HG03457 (cell line): ENCODE measurements around the gene ZNF568.

Source experiments
- ATAC-seq: cut with Tn5 transposase; IDR thresholded peaks from one replicate; pipeline ENCODE4 v1.9.1; 2021; ENCODE audit warnings: moderate number of reproducible peaks; ENCODE audit not compliant: unreplicated experiment

The ZNF568 gene

DNA sequence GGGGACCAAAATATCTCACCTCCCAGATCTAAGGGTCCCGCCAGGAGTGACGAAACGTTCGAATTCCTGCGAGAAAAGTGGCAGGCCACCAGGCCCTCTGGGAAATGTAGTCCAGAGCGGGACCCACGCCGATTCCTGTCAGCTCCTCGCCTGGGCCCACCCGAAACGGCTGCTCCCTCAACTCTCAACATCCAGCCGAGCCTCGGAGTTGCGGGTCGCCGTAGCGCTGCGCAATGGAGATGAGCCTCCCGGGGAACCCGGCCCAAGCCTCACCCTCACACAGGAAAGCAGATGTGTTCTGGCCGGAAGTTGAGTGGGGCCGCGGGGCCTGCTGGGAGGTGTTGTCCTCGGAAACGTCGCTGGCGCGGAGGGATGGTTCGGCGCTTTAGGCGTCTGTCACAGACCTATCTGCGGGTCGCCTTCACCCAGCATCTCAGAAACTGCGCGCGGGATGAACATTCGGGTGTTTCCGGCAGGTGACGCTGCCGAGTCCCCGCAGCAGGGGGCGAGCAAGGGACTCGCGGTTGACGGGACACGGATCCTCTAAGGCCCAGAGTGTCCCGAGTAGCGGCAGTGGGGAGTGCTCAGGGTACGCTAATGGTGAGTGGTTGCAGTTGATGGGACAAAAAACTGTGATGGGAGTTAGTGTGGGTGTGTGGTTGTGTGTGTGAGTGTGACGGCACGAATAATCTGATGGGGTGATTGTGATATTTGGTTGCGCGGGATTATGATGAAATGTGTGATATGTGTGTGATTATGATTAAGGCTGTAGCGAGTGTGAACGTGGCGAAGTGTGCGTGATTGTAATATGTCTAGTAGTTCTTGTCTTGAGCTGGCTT is at the start of gene ZNF568, which contains the start of gene ZNF829:
Gene ZNF568 (plus strand): TSS at position 341 of the 839 bp plus-strand sequence. CDS start 6,439 bp downstream, outside the sequence.
Gene ZNF829 (minus strand): TSS at position 300 of the 839 bp plus-strand sequence. CDS start 1,124 bp downstream, outside the sequence.
- peak; percentile 82 for ATAC-seq

GRCh38 chr19:36876993-36877938 is 38.9 kb upstream of the ZNF568 start:
- ATAC-seq: no peak

DNA sequence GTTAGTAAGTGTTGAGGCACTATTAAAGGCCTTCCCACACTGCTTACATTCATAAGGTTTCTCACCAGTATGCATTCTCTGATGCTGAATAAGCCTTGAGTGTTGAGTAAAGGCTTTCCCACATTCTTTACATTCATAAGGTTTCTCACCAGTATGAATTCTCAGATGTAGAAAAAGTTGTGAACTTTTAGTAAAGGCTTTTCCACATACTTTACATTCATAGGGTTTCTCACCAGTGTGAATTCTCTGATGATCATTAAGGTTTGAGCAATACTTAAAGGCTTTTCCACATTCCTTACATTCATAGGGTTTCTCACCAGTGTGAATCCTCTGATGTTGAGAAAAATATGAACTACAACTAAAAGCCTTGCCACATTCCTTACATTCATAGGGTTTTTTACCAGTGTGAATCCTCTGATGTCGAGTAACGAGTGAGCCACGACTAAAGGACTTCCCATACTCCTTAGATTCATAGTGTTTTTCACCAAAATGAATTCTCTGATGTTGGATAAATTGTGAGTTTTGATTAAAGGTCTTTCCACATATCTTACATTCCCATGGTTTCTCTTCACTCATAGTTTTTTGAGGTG is 24.3 kb upstream of the ZNF568 start:
- no peak for ATAC-seq

DNA sequence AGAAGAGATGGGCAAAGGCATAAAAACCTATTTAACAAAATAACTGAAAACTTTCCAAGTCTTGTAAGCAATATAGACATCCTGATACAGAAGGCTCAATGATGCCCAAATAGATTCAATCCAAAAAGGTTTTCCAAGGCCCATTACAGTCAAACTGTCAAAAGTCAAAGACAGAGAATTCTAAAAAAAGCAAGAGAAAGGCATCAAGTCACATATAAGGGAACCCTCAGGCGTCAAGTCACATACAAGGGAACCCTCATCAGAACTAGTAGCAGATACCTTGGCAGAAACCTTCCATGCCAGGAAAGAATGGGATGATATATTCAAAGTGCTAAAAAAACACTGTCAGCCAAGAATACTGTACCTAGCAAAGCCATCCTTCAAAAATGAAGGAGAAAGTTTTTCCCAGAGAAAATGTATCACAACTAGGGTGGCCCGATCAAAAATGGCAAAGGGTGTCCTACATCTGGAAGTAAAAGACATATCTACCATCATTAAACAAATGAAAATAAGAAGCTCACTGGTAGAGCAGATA is 21.2 kb upstream of the ZNF568 start:
- ATAC-seq: no peak

DNA sequence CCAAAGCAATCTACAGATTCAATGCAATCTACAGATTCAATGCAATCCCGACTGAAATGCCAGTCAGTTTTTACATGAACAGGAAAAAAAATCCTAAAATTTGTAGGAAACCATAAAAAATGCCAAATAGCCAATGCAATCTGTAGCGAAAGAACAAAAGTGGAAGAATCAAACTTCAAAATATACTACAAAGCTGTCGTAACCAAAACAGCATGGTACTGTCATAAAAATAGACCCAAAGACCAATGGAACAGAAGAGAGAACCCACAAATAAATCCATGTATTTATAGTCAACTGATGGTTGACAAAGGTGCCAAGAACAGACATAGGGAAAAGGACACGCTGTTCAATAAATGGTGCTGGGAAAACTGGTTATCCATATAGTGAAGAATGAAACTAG is 17.7 kb upstream of the ZNF568 start:
- no peak for ATAC-seq

DNA sequence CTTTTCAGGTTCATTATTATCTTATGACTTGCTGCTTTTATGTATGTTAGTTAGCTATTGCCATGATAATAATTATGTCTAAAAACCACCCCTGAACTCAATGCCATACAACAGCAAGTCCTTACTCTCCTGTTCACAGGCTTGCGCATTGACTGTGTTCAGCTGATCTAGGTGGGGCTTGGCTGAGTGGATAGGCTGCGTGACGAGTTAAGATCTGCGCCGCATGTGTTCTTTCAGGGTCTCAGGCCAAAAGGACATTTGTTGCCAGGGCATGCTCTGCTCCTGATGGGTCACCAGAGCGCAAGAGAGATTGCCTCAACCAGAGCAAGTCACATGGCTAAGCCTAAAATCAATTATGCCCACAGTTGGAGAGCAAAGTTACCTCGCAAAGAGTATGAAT is 859 bp downstream of the ZNF568 start:
- ATAC-seq: no peak

DNA sequence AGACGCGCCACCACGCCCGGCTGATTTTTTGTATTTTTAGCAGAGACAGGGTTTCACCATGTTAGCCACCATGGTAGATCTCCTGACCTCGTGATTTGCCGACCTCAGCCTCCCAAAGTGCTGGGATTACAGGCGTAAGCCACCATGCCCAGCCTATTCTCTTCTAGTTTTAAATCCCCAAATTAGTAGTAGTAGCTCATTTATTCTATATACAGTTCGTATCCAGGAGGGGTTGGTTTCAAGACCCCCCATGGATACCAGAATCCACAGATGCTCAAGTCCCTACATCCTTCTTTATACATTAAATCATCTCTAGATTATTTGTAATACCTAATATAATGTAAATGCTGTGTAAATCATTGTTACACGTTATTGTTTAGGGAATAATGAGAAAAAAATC is 2.0 kb downstream of the ZNF568 start:
- ATAC-seq: no peak

DNA sequence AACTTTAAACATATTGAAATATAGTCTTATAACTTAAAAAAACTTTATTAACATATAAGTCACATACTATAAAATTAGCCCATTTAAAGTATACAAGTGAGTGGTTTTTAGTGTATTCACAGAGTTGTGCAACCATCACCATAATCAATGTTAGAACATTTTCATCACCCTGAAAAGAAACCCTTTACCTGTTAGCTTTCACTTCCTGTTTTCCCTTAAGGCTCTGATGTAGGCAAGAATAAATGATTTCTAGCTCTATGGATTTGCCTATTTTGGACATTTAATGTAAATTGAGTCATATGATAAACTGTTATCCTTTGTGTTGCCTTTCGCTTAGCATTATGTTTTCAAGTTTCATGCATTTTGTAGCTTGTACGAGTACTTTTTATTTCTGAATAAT is 15.6 kb downstream of the ZNF568 start:
- ATAC-seq: no peak

DNA sequence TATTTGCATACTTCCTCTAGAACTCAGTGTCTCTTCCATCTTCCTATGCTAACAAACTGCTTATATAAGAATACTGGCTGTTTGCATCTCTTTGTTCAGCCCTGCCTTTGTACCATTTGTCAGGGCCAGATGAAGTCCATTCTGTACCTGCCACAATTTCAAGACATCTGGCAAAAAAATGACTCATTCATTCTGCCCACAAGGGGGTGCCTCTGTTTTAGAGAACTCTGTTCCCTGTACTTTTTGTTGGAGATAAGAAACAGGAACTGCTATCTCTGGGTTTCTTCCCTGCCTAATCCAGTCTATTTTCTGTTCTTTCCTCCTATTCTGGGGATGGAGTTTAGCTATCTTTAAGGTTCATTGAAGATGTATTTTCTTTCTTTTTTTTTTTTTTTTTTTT is 23.0 kb downstream of the ZNF568 start:
- no peak for ATAC-seq

- no peak for ATAC-seq
Measured at GRCh38 chr19:36950335-36951119, 34.4 kb downstream of the ZNF568 start.

DNA sequence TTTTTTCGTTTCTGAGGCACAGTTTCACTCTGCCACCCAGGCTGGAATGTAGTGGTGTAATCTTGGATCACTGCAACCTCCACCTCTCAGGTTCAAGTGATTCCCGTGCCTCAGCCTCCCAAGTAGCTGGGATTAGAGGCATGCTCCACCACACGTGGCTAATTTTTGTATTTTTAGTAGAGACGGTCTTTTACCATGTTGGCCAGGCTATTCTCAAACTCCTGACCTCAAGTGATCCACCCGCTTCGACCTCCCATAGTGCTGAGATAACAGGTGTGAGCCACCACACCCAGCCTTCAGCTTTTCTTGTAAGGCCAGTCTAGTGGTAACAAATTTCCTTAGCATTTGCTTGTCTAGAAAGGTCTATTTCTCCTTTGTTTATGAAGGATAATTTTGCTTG is 46.2 kb downstream of the ZNF568 start:
- no peak for ATAC-seq

- ATAC-seq: no peak
Measured at GRCh38 chr19:36963280-36963679, 47.1 kb downstream of the ZNF568 start.

DNA sequence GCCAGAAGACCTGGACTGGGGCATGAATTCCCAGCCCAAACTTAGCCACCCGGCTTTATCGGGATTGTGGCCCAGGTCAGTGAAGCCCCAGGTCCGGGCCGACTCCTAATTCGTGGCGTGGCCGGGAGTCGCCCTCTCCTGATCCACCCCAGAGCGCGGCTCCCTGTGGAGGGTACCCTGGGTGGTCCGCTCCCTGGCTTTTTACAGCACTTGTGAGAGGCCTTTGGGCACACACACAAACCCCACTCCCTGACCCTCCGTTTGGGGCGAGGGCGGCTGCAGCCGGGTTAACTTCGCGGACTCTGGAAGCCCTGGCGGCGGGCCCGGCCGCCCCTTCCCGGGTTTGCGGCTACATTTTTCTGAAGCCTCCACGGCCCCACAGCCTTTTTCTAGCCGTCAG is 56.4 kb downstream of the ZNF568 start:
- no peak for ATAC-seq

DNA sequence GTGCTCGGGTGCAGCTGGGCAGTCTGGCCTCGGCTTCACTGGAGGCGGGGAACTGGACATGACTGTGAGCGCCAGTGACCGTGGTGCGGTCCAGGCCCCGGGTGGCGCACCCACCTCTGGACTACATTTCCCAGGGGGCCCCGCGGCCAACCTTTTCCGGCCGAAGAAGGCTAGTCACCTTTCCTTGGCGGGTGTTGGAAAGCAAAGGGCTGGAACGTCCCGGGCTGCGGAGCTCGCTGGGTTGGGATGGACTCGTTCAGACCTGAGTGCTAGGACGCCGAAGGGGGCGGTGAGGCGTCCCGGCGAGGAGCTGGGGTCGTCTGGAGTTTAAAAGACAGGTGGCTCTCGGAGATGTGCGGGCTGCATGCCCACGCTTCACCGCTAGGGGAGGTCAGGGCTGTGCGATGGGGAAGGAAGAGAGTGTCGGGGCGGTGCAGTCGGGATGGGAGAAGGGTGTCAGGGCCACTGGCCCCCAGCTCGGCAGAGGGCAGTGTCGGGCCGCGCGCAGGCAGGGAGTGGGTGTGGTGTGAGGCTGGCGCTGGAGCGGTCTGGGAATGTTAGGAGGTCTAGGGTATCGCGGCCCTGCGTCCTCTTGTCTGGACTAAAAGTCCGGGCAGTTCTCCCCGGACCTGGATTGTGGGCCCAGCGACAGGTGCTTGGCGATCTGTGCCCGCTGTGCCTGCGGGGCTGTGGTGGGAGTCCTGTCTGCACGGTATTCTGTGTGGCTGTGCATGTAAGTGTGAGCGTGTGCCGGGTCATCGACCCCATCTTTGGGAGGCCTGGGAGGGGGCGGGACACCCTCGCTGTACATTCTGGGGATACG is 57.1 kb downstream of the ZNF568 start:
- ATAC-seq: no peak

DNA sequence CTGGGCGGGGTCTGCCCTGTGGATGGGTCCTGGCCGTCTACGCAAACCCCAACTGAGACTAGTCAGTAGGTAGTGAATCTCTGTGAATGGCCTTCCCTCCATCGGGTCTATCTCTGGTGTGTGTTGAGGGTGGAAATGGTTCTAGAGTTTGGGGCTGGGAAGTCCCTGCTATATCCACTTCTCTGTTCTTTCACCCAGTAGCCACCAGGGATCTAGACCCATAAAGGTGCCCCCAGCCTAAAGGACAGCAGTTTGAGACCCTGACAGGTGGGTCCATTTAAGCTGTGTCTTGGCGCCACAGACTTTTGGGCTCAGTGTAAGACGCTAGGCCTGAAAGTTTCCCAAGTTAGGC is 57.7 kb downstream of the ZNF568 start:
- no peak for ATAC-seq

- no peak for ATAC-seq
Measured at GRCh38 chr19:36986131-36986530, 70.0 kb downstream of the ZNF568 start.

DNA sequence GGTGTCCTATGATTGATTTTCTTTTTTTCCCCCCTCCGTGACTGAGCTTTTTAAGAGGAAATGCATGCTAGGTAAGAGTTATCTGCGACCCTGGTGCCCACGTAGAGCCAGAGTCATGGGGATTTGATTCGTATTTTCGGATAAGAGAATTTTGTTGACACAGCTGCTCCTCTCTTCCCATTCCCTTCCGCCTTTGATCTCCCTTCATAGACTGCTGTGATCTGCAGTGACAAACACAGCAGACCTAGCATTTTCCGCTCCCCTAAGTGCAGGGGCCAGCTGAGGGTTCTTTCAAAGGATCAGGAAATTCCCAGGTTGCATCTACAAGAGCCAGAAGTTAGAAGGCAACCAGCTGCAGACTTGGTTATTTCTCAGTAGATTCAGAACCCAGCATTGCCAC is 70.5 kb downstream of the ZNF568 start:
- no peak for ATAC-seq

- no peak for ATAC-seq
Measured at GRCh38 chr19:36987091-36987490, 71.0 kb downstream of the ZNF568 start.

- no peak for ATAC-seq
Measured at GRCh38 chr19:36997152-36997842, 81.2 kb downstream of the ZNF568 start.
